Gastrocnemius medialis (tissue), 4 donors: ENCODE results near the gene CALU.

Experiments
- CTCF ChIP-seq, 5 experiments: fragments of 450-650 bp in 3 of 5; fragments of 200-600 bp in 2 of 5; sonication (generic) in 2 of 5; IDR thresholded peaks in 4 of 5; conservative IDR thresholded peaks in 1 of 5; 1 replicate in 4 of 5; 2 replicates in 1 of 5; pipeline ENCODE4 v1.5.1; 2016 to 2019; ENCODE audit warnings: antibody characterized with exemption in 5 of 5, mild to moderate bottlenecking in 3 of 5, moderate library complexity in 3 of 5
- POLR2A ChIP-seq, 2 donors: fragments of 450-650 bp; IDR thresholded peaks; one replicate each; pipeline ENCODE4 v1.6.1; 2017; ENCODE audit warnings: antibody characterized with exemption in 2 of 2, mild to moderate bottlenecking in 2 of 2, moderate library complexity in 2 of 2

GRCh38 chr7:128731184-128731583 lies 8.0 kb upstream of the CALU start:
- TF ChIP-seq POLR2A (IDR thresholded peaks at IDR 0.05) = no peak
- no peak for TF ChIP-seq CTCF (IDR thresholded peaks at IDR 0.05 in 4 of 5, conservative IDR thresholded peaks at IDR 0.05 in 1 of 5)
